Natural killer cell (primary cell): Measurements from ENCODE around the gene HADH. TPM values are rescaled to one million over a fixed set of nuclear protein-coding genes. Genes with fewer than 3 reads are reported as not detected.

Experiments used
- ATAC-seq, 3 donors: fragments of 150-1000 bp in 2 of 3; fragments of 200-7000 bp in 1 of 3; cut with Tn5 transposase; 1 replicate in 1 of 3; 2 replicates in 2 of 3; pipeline ENCODE4 v1.10.0; 2021; ENCODE audit warnings: mild to moderate bottlenecking in 2 of 3, moderate library complexity in 2 of 3
- DNase-seq, 2 donors: peaks; one replicate each; pipeline versions ENCODE4 v3.0.0 to v3.0.0-alpha.2; 2013 to 2021; ENCODE audit warnings: mixed read lengths in 1 of 2
- H3K27ac ChIP-seq: one replicate; pipeline ENCODE4 v1.5.1; 2013; ENCODE audit warnings: mild to moderate bottlenecking, low read length
- H3K27me3 ChIP-seq: one replicate; pipeline ENCODE4 v1.6.1; 2013; ENCODE audit warnings: low read length; ENCODE audit not compliant: control insufficient read depth, insufficient read depth
- H3K36me3 ChIP-seq: one replicate; pipeline ENCODE4 v1.6.1; 2013; ENCODE audit warnings: low read length; ENCODE audit not compliant: control insufficient read depth, insufficient read depth
- H3K4me1 ChIP-seq: one replicate; pipeline ENCODE4 v1.6.1; 2013; ENCODE audit warnings: low read length; ENCODE audit not compliant: control insufficient read depth, insufficient read depth
- H3K4me3 ChIP-seq: one replicate; pipeline ENCODE4 v1.5.1; 2013; ENCODE audit warnings: low read length
- H3K9me3 ChIP-seq: one replicate; pipeline ENCODE4 v1.6.1; 2013; ENCODE audit warnings: low read length; ENCODE audit not compliant: control insufficient read depth, insufficient read depth
- H3K27ac Mint-ChIP-seq, 2 donors: one replicate each; pipeline ENCODE4 v1.8.0; 2022; ENCODE audit warnings: mild to moderate bottlenecking in 2 of 2, mixed read lengths in 2 of 2, moderate library complexity in 1 of 2
- H3K27me3 Mint-ChIP-seq, 2 donors: one replicate each; pipeline ENCODE4 v1.8.0; 2022; ENCODE audit warnings: low read depth in 2 of 2, mixed read lengths in 2 of 2
- H3K36me3 Mint-ChIP-seq: one replicate; pipeline ENCODE4 v1.8.0; 2022; ENCODE audit warnings: mixed read lengths
- H3K4me1 Mint-ChIP-seq, 2 donors: one replicate each; pipeline ENCODE4 v1.8.0; 2022; ENCODE audit warnings: mixed read lengths in 2 of 2
- H3K4me3 Mint-ChIP-seq: one replicate; pipeline ENCODE4 v1.8.0; 2022; ENCODE audit warnings: mild to moderate bottlenecking, moderate library complexity, mixed read lengths
- H3K9me3 Mint-ChIP-seq, 2 donors: one replicate each; pipeline ENCODE4 v1.8.0; 2022; ENCODE audit warnings: mixed read lengths in 2 of 2
- CTCF ChIP-seq: fragments of 200-600 bp; IDR thresholded peaks from one replicate; pipeline ENCODE4 v1.8.0; 2022; ENCODE audit warnings: antibody characterized with exemption
- WGBS: methylation state at CpG from one replicate; pipeline ENCODE4 v1.1.7; 2013; ENCODE audit warnings: missing lambda C conversion rate; ENCODE audit not compliant: insufficient coverage; 5-methylcytosine and 5-hydroxymethylcytosine counted together
- intact Hi-C: fragments of 100-400 bp; cut with micrococcal nuclease; formaldehyde crosslinking; loops from one replicate; pipeline ENCODE4 v1.14.2; 2022
- total RNA-seq, 4 donors: library from RNA; stranded (reverse); fragments of 120-200 nt in 1 of 4; gene quantifications; one replicate each; pipeline versions ENCODE4 v1.2.3 to v1.2.4, GENCODE V29; 2013 to 2022

HADH gene
- total RNA-seq, 3 donors from 2014 or later (not counting 1 experiment from before 2014, with no cell fraction given) = 9.1 to 16.5 (median 14.4) TPM

- 96% methylated on average over 8 of the region's 9 CpGs for WGBS
- TF ChIP-seq CTCF = no peak
- H3K27me3 ChIP-seq = no peaks in the 10 kb centered on the region
- H3K4me1 ChIP-seq = no peaks in the 10 kb centered on the region
- Mint-ChIP-seq H3K36me3 (no peaks in the 10 kb centered on the region), H3K4me3 (no peak overlapping the region), H3K4me1 (peaks cover 0 to 5% of the 10 kb centered on the region in 2 donors), H3K27ac (no peak overlapping the region), H3K27me3 (no peaks in the 10 kb centered on the region), H3K9me3 (no peaks in the 10 kb centered on the region)
- H3K27ac ChIP-seq = no peak overlapping the region
- H3K9me3 ChIP-seq = no peaks in the 10 kb centered on the region
- H3K4me3 ChIP-seq = no peak overlapping the region
- ATAC-seq (no peak), DNase-seq (no peak)
- intact Hi-C loops = no loop called here
- no peaks in the 10 kb centered on the region for H3K36me3 ChIP-seq
These were observed 55.4 kb downstream of the HADH start for GRCh38 chr4:108044951-108045686.

- Histone ChIP-seq H3K27me3 (no peaks in the 10 kb centered on the region), H3K4me3 (no peak overlapping the region), H3K4me1 (peaks cover 5% of the 10 kb centered on the region), H3K9me3 (no peaks in the 10 kb centered on the region), H3K27ac (no peak overlapping the region), H3K36me3 (no peaks in the 10 kb centered on the region)
- no peaks in the 10 kb centered on the region for H3K27me3 Mint-ChIP-seq
- TF ChIP-seq CTCF = no peak
- H3K36me3 Mint-ChIP-seq = no peaks in the 10 kb centered on the region
- DNase-seq (peak in 1 of 2 donors; percentile 55), ATAC-seq (no peak)
- H3K4me3 Mint-ChIP-seq = no peak overlapping the region
- peaks cover 0 to 7% of the 10 kb centered on the region in 2 donors for H3K4me1 Mint-ChIP-seq
- intact Hi-C loops = no loop called here
- no peaks in the 10 kb centered on the region for H3K9me3 Mint-ChIP-seq
- no peak overlapping the region for H3K27ac Mint-ChIP-seq
- WGBS = 83% methylated on average over 3 of the region's 3 CpGs
These were observed 56.0 kb downstream of the HADH start for GRCh38 chr4:108045687-108046024.

GRCh38 chr4:108047199-108047598, 57.5 kb downstream of the HADH start:
- peaks cover 5% of the 10 kb centered on the region for H3K4me1 ChIP-seq
- no peaks in the 10 kb centered on the region for H3K36me3 Mint-ChIP-seq

More at GRCh38 chr4:108047199-108047598, 57.5 kb downstream of the HADH start:
- ATAC-seq (no peak), DNase-seq (no peak)
- Mint-ChIP-seq H3K27ac (no peak overlapping the region), H3K4me3 (no peak overlapping the region), H3K27me3 (no peaks in the 10 kb centered on the region), H3K9me3 (no peaks in the 10 kb centered on the region), H3K4me1 (peaks cover 0 to 7% of the 10 kb centered on the region in 2 donors)
- H3K36me3 ChIP-seq = no peaks in the 10 kb centered on the region
- H3K4me3 ChIP-seq = no peak overlapping the region
- 98% methylated on average over 2 of the region's 2 CpGs for WGBS
- intact Hi-C loops = no loop called here
- no peaks in the 10 kb centered on the region for H3K9me3 ChIP-seq
- no peak for TF ChIP-seq CTCF
- no peaks in the 10 kb centered on the region for H3K27me3 ChIP-seq
- H3K27ac ChIP-seq = no peak overlapping the region
